Liver (tissue), 3 donors: ENCODE data around the gene ROMO1.
"Not testable (repeated sequence)": the region's sequence is repeated elsewhere in the genome, so short reads cannot be mapped to it uniquely, and the experiment has no call there.

Experiments
- FOXA1 ChIP-seq: IDR thresholded peaks from 2 replicates; pipeline ENCODE4 v1.6.1; 2016; ENCODE audit warnings: antibody characterized with exemption
- GABPA ChIP-seq, 2 donors: IDR thresholded peaks in 1 of 2; conservative IDR thresholded peaks in 1 of 2; 2 replicates each; pipeline ENCODE4 v1.6.1; 2016; ENCODE audit warnings: antibody characterized with exemption in 2 of 2, mild to moderate bottlenecking in 1 of 2, moderate library complexity in 1 of 2
- TF ChIP-seq, protein P1 (sequence below): fragments of 150-350 bp; IDR thresholded peaks from 2 replicates; pipeline ENCODE4 v1.5.1; 2017; ENCODE audit warnings: improper control_type of control experiment, low read depth, low read length; ENCODE audit not compliant: missing input control
- TF ChIP-seq, protein P2 (sequence below): IDR thresholded peaks from 2 replicates; pipeline ENCODE4 v1.6.1; 2016; ENCODE audit warnings: antibody characterized with exemption
- TF ChIP-seq, protein P3 (sequence below): IDR thresholded peaks from 2 replicates; pipeline ENCODE4 v1.6.1; 2016; ENCODE audit warnings: antibody characterized with exemption
- donor health status: healthy.
- donor health status: healthy.

DNA sequence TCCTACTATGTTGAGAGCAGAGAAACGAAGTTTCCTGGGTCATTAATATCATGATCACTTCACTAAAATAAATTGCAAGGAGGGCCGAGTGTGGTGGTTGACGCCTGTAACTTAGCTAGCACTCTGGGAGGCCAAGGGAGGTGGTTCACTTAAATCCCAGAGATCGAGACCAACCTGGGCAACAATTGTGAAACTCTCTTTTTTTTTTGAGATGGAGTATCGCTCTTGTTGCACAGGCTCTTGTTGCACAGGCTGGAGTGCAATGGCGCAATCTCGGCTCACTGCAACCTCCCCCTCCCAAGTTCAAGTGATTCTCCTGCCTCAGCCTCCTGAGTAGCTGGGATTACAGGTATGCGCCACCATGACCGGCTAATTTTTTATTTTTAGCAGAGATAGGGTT is 13.9 kb downstream of the ROMO1 start:
- TF ChIP-seq, protein P1, sequence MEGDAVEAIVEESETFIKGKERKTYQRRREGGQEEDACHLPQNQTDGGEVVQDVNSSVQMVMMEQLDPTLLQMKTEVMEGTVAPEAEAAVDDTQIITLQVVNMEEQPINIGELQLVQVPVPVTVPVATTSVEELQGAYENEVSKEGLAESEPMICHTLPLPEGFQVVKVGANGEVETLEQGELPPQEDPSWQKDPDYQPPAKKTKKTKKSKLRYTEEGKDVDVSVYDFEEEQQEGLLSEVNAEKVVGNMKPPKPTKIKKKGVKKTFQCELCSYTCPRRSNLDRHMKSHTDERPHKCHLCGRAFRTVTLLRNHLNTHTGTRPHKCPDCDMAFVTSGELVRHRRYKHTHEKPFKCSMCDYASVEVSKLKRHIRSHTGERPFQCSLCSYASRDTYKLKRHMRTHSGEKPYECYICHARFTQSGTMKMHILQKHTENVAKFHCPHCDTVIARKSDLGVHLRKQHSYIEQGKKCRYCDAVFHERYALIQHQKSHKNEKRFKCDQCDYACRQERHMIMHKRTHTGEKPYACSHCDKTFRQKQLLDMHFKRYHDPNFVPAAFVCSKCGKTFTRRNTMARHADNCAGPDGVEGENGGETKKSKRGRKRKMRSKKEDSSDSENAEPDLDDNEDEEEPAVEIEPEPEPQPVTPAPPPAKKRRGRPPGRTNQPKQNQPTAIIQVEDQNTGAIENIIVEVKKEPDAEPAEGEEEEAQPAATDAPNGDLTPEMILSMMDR = not testable (repeated sequence)
- TF ChIP-seq, protein P2, sequence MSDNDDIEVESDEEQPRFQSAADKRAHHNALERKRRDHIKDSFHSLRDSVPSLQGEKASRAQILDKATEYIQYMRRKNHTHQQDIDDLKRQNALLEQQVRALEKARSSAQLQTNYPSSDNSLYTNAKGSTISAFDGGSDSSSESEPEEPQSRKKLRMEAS = not testable (repeated sequence)
- TF ChIP-seq FOXA1; GABPA (IDR thresholded peaks at IDR 0.05 in 1 of 2, conservative IDR thresholded peaks at IDR 0.05 in 1 of 2): not testable (repeated sequence)
- TF ChIP-seq, protein P3, sequence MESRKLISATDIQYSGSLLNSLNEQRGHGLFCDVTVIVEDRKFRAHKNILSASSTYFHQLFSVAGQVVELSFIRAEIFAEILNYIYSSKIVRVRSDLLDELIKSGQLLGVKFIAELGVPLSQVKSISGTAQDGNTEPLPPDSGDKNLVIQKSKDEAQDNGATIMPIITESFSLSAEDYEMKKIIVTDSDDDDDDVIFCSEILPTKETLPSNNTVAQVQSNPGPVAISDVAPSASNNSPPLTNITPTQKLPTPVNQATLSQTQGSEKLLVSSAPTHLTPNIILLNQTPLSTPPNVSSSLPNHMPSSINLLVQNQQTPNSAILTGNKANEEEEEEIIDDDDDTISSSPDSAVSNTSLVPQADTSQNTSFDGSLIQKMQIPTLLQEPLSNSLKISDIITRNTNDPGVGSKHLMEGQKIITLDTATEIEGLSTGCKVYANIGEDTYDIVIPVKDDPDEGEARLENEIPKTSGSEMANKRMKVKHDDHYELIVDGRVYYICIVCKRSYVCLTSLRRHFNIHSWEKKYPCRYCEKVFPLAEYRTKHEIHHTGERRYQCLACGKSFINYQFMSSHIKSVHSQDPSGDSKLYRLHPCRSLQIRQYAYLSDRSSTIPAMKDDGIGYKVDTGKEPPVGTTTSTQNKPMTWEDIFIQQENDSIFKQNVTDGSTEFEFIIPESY = not testable (repeated sequence)
